ENCODE data around the gene NHLRC2. TPM values are rescaled to one million over a fixed set of nuclear protein-coding genes. Genes with fewer than 3 reads are reported as not detected.

NHLRC2 gene
- total RNA-seq, 1 experiment from 2014 or later: 30.9 TPM

GRCh38 chr10:113822174-113822573 is 32.3 kb upstream of the NHLRC2 start:
- no peaks in the 10 kb centered on the region for H3K27me3 ChIP-seq (ENCODE audit: insufficient read depth, low read length)
- no peak overlapping the region for H3K14ac ChIP-seq (ENCODE audit: insufficient read depth, low read length)
- H3T11ph ChIP-seq (ENCODE audit: low read length): no peak overlapping the region
- H3K18ac ChIP-seq (ENCODE audit: insufficient read length, low read depth, low read length): no peak overlapping the region
- H3K79me1 ChIP-seq (ENCODE audit: insufficient read depth, low read depth, low read length, poor library complexity, severe bottlenecking): no peaks in the 10 kb centered on the region
- no peak overlapping the region for H2AFZ ChIP-seq (ENCODE audit: low read length)
- no peak overlapping the region for H2BK20ac ChIP-seq (ENCODE audit: low read depth, low read length, poor library complexity, severe bottlenecking)
- DNase-seq: no peak
- Mint-ChIP-seq H3K4me1 (peaks cover 23 to 24% of the 10 kb centered on the region in 2 experiments), H3K36me3 (ENCODE audit: insufficient read depth in 1 of 3, low read depth in 3 of 3) (no peaks in the 10 kb centered on the region), H3K9me3 (no peaks in the 10 kb centered on the region), H3K4me3 (no peak overlapping the region), H3K27ac (peak overlapping the region in 1 of 3 experiments; percentile 79; a peak in 1 of 7 replicates), H3K27me3 (ENCODE audit: low read depth) (peaks cover 2% of the 10 kb centered on the region)
- WGBS (ENCODE audit: extremely low coverage, insufficient read length, low lambda C conversion rate): no CpG with 5 or more reads among the region's 7 CpGs
- no peak overlapping the region for H2BK12ac ChIP-seq (ENCODE audit: insufficient read length, low read depth, low read length)
- no peak overlapping the region for H2BK120ac ChIP-seq (ENCODE audit: low read depth, low read length, poor library complexity, severe bottlenecking)
- no peak overlapping the region for H3K27ac ChIP-seq (ENCODE audit: insufficient read length, low read depth, low read length)
- no peak for TF ChIP-seq CTCF (conservative IDR thresholded peaks at IDR 0.05)
- no peak overlapping the region for H4K8ac ChIP-seq (replicated peaks; ENCODE audit: insufficient read length, low read depth, low read length)
- no peaks in the 10 kb centered on the region for H3K9me3 ChIP-seq (ENCODE audit: control insufficient read depth, low read depth, low read length)
- H3K79me2 ChIP-seq (ENCODE audit: insufficient read depth, low read length): no peaks in the 10 kb centered on the region
- no peak overlapping the region for H2BK15ac ChIP-seq (ENCODE audit: low read depth, low read length)
- H3K56ac ChIP-seq (ENCODE audit: insufficient read length, low read depth, low read length): no peak overlapping the region
- no peaks in the 10 kb centered on the region for H3K23me2 ChIP-seq (ENCODE audit: insufficient read length, low read depth, low read length, poor library complexity, severe bottlenecking)
- H2BK5ac ChIP-seq (ENCODE audit: insufficient read length, low read length): no peak overlapping the region
- no peak overlapping the region for H3K23ac ChIP-seq (ENCODE audit: insufficient read length, low read depth, low read length)
- H4K91ac ChIP-seq (ENCODE audit: insufficient read length, low read depth, low read length): no peak overlapping the region
- H2AK5ac ChIP-seq (ENCODE audit: insufficient read length, low read length): no peak overlapping the region
- H3K4me1 ChIP-seq (ENCODE audit: insufficient read depth, low read length): peaks cover 1% of the 10 kb centered on the region; the same call in 1 of the 2 replicates
- H4K5ac ChIP-seq (ENCODE audit: insufficient read length, low read depth, low read length): no peak overlapping the region
- no peak overlapping the region for H3K4me2 ChIP-seq (ENCODE audit: insufficient read depth, insufficient read length, low read length)
- H4K20me1 ChIP-seq (ENCODE audit: control insufficient read depth, insufficient read depth, insufficient read length): no peaks in the 10 kb centered on the region
- H3K4ac ChIP-seq (ENCODE audit: low read depth, low read length): no peak overlapping the region
- H3K9ac ChIP-seq (ENCODE audit: extremely low read depth, insufficient read length, low read length): no peak overlapping the region
